Panc1 (cell line): ENCODE data around the gene ARL17B.
"Not testable (repeated sequence)": the region's sequence is repeated elsewhere in the genome, so short reads cannot be mapped to it uniquely, and the experiment has no call there.

Experiments
- CTCF ChIP-seq: fragments of 450-650 bp; IDR thresholded peaks from 2 replicates; pipeline ENCODE4 v1.5.1; 2017; ENCODE audit warnings: mild to moderate bottlenecking
- POLR2AphosphoS5 ChIP-seq: IDR thresholded peaks from 2 replicates; pipeline ENCODE4 v1.6.1; 2012; ENCODE audit warnings: mild to moderate bottlenecking, low read depth, low read length, moderate library complexity
- TF ChIP-seq, protein P1 (sequence below), 2 experiments: IDR thresholded peaks; 2 replicates each; pipeline ENCODE4 v1.6.1; 2011 to 2012; ENCODE audit warnings: low read depth in 2 of 2, control low read depth in 1 of 2, low read length in 1 of 2, mild to moderate bottlenecking in 1 of 2, moderate library complexity in 1 of 2; ENCODE audit not compliant: insufficient read depth in 1 of 2

DNA sequence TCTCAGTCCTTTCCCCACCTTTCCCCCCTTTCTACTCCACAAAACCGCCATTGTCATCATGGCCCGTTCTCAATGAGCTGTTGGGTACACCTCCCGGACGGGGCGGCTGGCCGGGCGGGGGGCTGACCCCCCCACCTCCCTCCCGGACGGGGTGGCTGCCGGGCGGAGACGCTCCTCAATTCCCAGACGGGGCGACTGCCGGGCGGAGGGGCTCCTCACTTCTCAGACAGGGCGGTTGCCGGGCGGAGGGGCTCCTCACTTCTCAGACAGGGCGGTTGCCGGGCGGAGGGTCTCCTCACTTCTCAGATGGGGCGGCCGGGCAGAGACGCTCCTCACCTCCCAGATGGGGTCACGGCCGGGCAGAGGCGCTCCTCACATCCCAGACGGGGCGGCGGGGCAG, 108.8 kb downstream of the ARL17B start:
- not testable (repeated sequence) for TF ChIP-seq CTCF, POLR2AphosphoS5
- TF ChIP-seq, protein P1, sequence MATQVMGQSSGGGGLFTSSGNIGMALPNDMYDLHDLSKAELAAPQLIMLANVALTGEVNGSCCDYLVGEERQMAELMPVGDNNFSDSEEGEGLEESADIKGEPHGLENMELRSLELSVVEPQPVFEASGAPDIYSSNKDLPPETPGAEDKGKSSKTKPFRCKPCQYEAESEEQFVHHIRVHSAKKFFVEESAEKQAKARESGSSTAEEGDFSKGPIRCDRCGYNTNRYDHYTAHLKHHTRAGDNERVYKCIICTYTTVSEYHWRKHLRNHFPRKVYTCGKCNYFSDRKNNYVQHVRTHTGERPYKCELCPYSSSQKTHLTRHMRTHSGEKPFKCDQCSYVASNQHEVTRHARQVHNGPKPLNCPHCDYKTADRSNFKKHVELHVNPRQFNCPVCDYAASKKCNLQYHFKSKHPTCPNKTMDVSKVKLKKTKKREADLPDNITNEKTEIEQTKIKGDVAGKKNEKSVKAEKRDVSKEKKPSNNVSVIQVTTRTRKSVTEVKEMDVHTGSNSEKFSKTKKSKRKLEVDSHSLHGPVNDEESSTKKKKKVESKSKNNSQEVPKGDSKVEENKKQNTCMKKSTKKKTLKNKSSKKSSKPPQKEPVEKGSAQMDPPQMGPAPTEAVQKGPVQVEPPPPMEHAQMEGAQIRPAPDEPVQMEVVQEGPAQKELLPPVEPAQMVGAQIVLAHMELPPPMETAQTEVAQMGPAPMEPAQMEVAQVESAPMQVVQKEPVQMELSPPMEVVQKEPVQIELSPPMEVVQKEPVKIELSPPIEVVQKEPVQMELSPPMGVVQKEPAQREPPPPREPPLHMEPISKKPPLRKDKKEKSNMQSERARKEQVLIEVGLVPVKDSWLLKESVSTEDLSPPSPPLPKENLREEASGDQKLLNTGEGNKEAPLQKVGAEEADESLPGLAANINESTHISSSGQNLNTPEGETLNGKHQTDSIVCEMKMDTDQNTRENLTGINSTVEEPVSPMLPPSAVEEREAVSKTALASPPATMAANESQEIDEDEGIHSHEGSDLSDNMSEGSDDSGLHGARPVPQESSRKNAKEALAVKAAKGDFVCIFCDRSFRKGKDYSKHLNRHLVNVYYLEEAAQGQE (IDR thresholded peaks at IDR 0.05; ENCODE audit: insufficient read depth in 1 of 2, low read depth in 2 of 2, low read length in 1 of 2) = not testable (repeated sequence)
